Measurements from ENCODE around the gene FOXO6. TPM values are rescaled to one million over a fixed set of nuclear protein-coding genes. Genes with fewer than 3 reads are reported as not detected.

The FOXO6 gene
- total RNA-seq, 3 donors from 2014 or later, result 0.98 to 1.3 TPM; not detected in 1

DNA sequence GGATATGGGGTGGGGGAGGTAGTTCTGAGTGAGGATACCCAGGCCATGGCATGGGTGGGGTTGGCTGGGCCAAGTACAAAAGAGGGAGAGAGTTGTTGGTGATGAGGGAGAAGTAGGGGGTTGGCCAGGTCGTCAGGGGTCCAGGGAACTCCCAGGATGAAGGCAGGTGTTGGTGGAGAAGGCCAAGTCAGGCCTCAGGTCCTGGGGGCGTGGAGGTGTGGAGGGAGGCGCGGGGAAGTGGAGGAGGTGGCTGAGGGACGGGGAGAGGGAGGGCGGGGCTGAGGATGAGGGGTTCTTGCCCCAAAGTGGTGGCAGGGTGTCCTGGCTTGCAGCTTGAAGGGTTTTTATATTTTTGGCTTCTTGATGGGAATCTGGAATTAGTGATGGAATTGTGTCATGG lies 61.1 kb downstream of the FOXO6 start:
- peaks cover 0 to 10% of the 10 kb centered on the region in 2 donors for H3K4me1 ChIP-seq
- no peak overlapping the region for H3K4me3 ChIP-seq
- H3K36me3 ChIP-seq, result no peaks in the 10 kb centered on the region
- no peaks in the 10 kb centered on the region for H3K27me3 ChIP-seq
- intact Hi-C loops (cut with DNase I; ENCODE audit: low total_unique reads), result no loop called here
- no peaks in the 10 kb centered on the region for H3K9me3 ChIP-seq
- TF ChIP-seq POLR2A (IDR thresholded peaks at IDR 0.05) (no peak), POLR2AphosphoS5 (IDR thresholded peaks at IDR 0.05) (no peak)
- no peak for DNase-seq (ENCODE audit: low spot score in 2 of 2)
- no peak overlapping the region for H3K27ac ChIP-seq

DNA sequence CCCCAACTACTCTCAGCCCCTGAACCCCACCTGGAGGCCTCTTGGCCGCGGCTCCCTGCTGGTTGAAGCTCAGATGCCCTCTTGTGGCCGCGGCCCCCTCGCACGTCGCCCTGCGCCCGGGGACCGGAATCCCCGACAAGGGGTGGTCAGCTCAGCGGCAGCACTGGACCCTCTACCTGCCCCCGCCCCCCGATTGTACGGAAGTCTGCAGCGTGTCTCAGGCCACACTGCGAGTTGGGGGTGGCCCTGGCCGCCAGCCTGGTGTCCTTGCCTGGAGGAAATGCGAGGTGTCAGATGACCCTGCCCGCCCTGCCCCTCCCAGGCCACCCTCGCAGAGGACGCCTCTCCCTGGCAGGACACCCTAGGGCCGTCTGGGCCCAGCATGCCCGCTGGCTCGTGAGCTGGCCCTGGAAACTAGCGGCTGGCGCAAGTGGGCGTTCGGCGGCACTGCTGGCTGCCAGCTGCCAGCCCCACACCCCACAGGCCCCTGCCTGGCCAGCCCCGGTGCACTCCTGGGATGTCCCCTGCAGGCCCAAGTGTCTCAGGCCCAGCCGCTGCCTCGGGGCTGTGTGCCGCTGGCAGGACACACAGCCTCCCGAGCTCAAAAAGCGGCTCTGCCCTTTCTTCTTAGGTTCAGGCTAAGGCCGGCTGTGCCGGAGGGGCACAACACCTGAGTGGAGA lies 62.4 kb downstream of the FOXO6 start:
- H3K36me3 ChIP-seq, result no peaks in the 10 kb centered on the region
- peak overlapping the region; percentile 9 to 26 (median 14) for H3K4me3 ChIP-seq
- no peaks in the 10 kb centered on the region for H3K9me3 ChIP-seq
- peaks cover 0 to 6% of the 10 kb centered on the region in 2 donors for H3K4me1 ChIP-seq
- DNase-seq (ENCODE audit: low spot score in 2 of 2), result peak in 1 of 2 donors; percentile 33
- intact Hi-C loops (cut with DNase I; ENCODE audit: low total_unique reads), result no loop called here
- no peaks in the 10 kb centered on the region for H3K27me3 ChIP-seq
- peak overlapping the region in 1 of 2 donors; percentile 23 for H3K27ac ChIP-seq
- TF ChIP-seq POLR2AphosphoS5 (IDR thresholded peaks at IDR 0.05) (no peak), POLR2A (IDR thresholded peaks at IDR 0.05) (no peak)
- TF ChIP-seq, protein P1, sequence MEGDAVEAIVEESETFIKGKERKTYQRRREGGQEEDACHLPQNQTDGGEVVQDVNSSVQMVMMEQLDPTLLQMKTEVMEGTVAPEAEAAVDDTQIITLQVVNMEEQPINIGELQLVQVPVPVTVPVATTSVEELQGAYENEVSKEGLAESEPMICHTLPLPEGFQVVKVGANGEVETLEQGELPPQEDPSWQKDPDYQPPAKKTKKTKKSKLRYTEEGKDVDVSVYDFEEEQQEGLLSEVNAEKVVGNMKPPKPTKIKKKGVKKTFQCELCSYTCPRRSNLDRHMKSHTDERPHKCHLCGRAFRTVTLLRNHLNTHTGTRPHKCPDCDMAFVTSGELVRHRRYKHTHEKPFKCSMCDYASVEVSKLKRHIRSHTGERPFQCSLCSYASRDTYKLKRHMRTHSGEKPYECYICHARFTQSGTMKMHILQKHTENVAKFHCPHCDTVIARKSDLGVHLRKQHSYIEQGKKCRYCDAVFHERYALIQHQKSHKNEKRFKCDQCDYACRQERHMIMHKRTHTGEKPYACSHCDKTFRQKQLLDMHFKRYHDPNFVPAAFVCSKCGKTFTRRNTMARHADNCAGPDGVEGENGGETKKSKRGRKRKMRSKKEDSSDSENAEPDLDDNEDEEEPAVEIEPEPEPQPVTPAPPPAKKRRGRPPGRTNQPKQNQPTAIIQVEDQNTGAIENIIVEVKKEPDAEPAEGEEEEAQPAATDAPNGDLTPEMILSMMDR (IDR thresholded peaks at IDR 0.05), result peak in 1 of 3 donors; percentile 35

DNA sequence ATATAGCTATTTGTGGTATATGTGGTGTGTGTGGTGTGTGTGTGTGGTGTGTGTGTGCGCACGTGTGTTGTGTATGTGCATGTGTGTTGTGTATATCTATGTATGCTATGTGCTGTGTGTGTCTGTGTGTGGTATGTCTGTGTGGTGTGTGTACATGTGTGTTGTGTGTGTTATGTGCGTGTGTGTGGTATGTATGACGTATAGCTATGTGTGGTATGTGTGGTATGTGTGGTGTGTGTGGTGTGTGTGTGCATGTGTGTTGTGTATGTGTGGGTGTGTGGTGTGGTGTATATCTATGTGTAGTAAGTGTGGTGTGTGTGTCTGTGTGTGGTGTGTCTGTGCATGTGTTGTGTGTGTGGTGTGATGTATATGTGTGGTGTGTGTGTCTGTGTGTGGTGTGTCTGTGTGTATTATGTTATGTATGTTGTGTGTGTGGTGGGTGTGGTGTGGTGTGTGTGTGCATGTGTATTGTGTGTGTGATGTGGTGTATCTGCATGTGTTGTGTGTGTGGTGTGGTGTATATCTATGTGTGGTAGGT lies 63.4 kb downstream of the FOXO6 start:
- TF ChIP-seq POLR2A (IDR thresholded peaks at IDR 0.05) (no peak), POLR2AphosphoS5 (IDR thresholded peaks at IDR 0.05) (no peak)
- TF ChIP-seq, protein P1 (IDR thresholded peaks at IDR 0.05), result no peak
- Histone ChIP-seq H3K4me3 (no peak overlapping the region), H3K36me3 (no peaks in the 10 kb centered on the region), H3K27me3 (no peaks in the 10 kb centered on the region), H3K27ac (no peak overlapping the region), H3K9me3 (no peaks in the 10 kb centered on the region), H3K4me1 (peaks cover 0 to 6% of the 10 kb centered on the region in 2 donors)
- intact Hi-C loops (cut with DNase I; ENCODE audit: low total_unique reads), result no loop called here
- DNase-seq (ENCODE audit: low spot score in 2 of 2), result no peak

DNA sequence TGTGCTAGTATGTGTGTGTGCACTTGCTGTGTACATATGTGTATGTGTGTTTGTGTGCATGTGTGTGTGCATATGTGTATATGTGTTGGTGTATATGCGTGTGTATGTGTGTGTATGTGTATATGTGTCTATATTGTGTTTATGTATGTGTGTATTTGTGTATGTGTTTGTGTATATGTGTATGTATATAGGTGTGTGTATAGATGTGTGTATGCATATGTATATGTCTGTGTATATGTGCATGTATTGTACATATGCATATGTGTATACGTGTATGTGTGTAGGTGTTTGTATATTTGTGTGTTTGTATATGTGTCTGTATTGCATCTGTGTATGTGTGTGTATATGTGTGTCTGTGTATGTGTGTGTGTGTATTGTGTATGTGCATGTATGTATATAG lies 64.1 kb downstream of the FOXO6 start:
- H3K27ac ChIP-seq, result no peak overlapping the region
- peaks cover 0 to 6% of the 10 kb centered on the region in 2 donors for H3K4me1 ChIP-seq
- intact Hi-C loops (cut with DNase I; ENCODE audit: low total_unique reads), result no loop called here
- H3K9me3 ChIP-seq, result no peaks in the 10 kb centered on the region
- no peak overlapping the region for H3K4me3 ChIP-seq
- DNase-seq (ENCODE audit: low spot score in 2 of 2), result no peak
- TF ChIP-seq POLR2A (IDR thresholded peaks at IDR 0.05), result no peak
- TF ChIP-seq, protein P1 (IDR thresholded peaks at IDR 0.05), result no peak
- TF ChIP-seq POLR2AphosphoS5 (IDR thresholded peaks at IDR 0.05), result no peak
- no peaks in the 10 kb centered on the region for H3K27me3 ChIP-seq
- no peaks in the 10 kb centered on the region for H3K36me3 ChIP-seq

DNA sequence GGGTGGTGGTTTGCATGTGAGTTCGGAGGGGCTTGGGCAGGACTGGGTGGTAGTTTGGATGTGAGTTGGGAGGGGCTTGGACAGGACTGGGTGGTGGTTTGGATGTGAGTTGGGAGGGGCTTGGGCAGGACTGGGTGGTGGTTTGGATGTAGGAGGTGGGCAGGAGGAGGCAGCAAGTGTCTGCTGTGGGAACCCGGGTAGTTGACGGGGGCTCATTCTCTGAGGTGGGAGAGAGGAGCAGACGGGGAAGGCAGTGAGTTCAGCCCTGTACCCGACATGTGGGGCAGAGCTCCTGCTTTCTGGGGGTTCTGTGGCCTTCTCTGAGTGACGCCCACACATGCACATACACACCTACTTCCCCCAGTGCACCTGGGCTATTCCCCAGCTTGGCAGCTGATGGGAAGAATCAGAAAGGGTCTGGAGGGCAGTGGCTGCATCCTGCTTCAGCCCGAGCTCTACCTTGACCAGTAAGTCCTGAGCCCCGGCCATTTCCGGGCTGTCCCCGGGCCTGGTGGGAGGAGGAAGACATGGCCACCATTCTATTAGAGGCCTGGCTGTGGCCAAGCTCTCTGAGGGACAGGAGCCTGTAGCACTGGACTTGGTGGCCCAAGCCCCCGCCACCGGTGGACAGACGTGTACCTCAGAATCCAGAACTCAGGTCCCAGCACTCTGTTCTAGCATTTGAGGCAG lies 65.1 kb downstream of the FOXO6 start:
- no peak overlapping the region for H3K4me3 ChIP-seq
- no peaks in the 10 kb centered on the region for H3K9me3 ChIP-seq
- intact Hi-C loops (cut with DNase I; ENCODE audit: low total_unique reads), result no loop called here
- no peak for TF ChIP-seq POLR2AphosphoS5 (IDR thresholded peaks at IDR 0.05)
- TF ChIP-seq, protein P1 (IDR thresholded peaks at IDR 0.05), result no peak
- no peaks in the 10 kb centered on the region for H3K27me3 ChIP-seq
- H3K36me3 ChIP-seq, result no peaks in the 10 kb centered on the region
- DNase-seq (ENCODE audit: low spot score in 2 of 2), result no peak
- H3K27ac ChIP-seq, result no peak overlapping the region
- H3K4me1 ChIP-seq, result peaks cover 0 to 6% of the 10 kb centered on the region in 2 donors
